ENCODE measurements around the gene OGFOD3.
A peak's percentile ranks its signal among the peaks of the same experiment; 100 is the strongest.
"Not testable (repeated sequence)": the region's sequence is repeated elsewhere in the genome, so short reads cannot be mapped to it uniquely, and the experiment has no call there.

Gene OGFOD3

DNA sequence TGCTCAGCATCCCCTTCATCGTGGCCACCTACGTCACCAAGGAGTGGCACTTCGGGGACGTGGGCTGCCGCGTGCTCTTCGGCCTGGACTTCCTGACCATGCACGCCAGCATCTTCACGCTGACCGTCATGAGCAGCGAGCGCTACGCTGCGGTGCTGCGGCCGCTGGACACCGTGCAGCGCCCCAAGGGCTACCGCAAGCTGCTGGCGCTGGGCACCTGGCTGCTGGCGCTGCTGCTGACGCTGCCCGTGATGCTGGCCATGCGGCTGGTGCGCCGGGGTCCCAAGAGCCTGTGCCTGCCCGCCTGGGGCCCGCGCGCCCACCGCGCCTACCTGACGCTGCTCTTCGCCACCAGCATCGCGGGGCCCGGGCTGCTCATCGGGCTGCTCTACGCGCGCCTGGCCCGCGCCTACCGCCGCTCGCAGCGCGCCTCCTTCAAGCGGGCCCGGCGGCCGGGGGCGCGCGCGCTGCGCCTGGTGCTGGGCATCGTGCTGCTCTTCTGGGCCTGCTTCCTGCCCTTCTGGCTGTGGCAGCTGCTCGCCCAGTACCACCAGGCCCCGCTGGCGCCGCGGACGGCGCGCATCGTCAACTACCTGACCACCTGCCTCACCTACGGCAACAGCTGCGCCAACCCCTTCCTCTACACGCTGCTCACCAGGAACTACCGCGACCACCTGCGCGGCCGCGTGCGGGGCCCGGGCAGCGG is 43.6 kb downstream of the OGFOD3 start:
- Histone ChIP-seq H3K4me1 (ENCODE audit: control insufficient read depth, insufficient read depth, low read length, poor library complexity, severe bottlenecking) (peaks cover 9% of the 10 kb centered on the region), H3K4me3 (ENCODE audit: insufficient read depth, low read depth, low read length, poor library complexity, severe bottlenecking) (no peak overlapping the region), H3K27me3 (replicated peaks; ENCODE audit: control insufficient read depth, insufficient read depth, low read length, poor library complexity, severe bottlenecking) (peaks cover 26% of the 10 kb centered on the region), H3K27ac (ENCODE audit: insufficient read depth, low read length, poor library complexity, severe bottlenecking) (no peak overlapping the region), H3K36me3 (ENCODE audit: control insufficient read depth, insufficient read depth, low read length) (no peaks in the 10 kb centered on the region), H3K9me3 (ENCODE audit: control insufficient read depth, low read length) (no peaks in the 10 kb centered on the region)
- no peak for DNase-seq

GRCh38 chr17:82373731-82374625 is 44.4 kb downstream of the OGFOD3 start:
- H3K4me1 ChIP-seq (ENCODE audit: control insufficient read depth, insufficient read depth, low read length, poor library complexity, severe bottlenecking) = peaks cover 9% of the 10 kb centered on the region
- H3K27ac ChIP-seq (ENCODE audit: insufficient read depth, low read length, poor library complexity, severe bottlenecking) = no peak overlapping the region
- H3K4me3 ChIP-seq (ENCODE audit: insufficient read depth, low read depth, low read length, poor library complexity, severe bottlenecking) = no peak overlapping the region
- H3K36me3 ChIP-seq (ENCODE audit: control insufficient read depth, insufficient read depth, low read length) = no peaks in the 10 kb centered on the region
- H3K9me3 ChIP-seq (ENCODE audit: control insufficient read depth, low read length) = no peaks in the 10 kb centered on the region
- peaks cover 26% of the 10 kb centered on the region for H3K27me3 ChIP-seq (replicated peaks; ENCODE audit: control insufficient read depth, insufficient read depth, low read length, poor library complexity, severe bottlenecking)
- no peak for DNase-seq

DNA sequence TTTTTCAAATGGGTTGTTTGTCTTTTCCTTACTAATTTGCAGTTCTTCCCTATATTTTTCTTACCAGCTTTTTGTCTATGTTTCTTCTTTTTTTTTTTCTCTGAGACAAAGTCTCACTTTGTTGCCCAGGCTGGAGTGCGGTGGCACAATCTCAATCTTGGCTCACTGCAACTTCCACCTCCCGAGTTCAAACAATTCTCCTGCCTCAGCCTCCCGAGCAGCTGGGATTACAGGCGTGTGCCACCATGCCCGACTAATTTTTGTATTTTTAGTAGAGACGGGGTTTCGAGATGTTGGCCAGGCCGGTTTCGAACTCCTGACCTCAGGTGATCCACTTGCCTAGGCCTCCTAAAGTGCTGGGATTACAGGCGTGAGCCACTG is 45.3 kb downstream of the OGFOD3 start:
- DNase-seq; H3K9me3 ChIP-seq (ENCODE audit: control insufficient read depth, low read length); H3K27ac ChIP-seq (ENCODE audit: insufficient read depth, low read length, poor library complexity, severe bottlenecking); H3K4me1 ChIP-seq (ENCODE audit: control insufficient read depth, insufficient read depth, low read length, poor library complexity, severe bottlenecking); H3K4me3 ChIP-seq (ENCODE audit: insufficient read depth, low read depth, low read length, poor library complexity, severe bottlenecking); H3K36me3 ChIP-seq (ENCODE audit: control insufficient read depth, insufficient read depth, low read length): not testable (repeated sequence)
- peaks cover 30% of the 10 kb centered on the region for H3K27me3 ChIP-seq (replicated peaks; ENCODE audit: control insufficient read depth, insufficient read depth, low read length, poor library complexity, severe bottlenecking)

DNA sequence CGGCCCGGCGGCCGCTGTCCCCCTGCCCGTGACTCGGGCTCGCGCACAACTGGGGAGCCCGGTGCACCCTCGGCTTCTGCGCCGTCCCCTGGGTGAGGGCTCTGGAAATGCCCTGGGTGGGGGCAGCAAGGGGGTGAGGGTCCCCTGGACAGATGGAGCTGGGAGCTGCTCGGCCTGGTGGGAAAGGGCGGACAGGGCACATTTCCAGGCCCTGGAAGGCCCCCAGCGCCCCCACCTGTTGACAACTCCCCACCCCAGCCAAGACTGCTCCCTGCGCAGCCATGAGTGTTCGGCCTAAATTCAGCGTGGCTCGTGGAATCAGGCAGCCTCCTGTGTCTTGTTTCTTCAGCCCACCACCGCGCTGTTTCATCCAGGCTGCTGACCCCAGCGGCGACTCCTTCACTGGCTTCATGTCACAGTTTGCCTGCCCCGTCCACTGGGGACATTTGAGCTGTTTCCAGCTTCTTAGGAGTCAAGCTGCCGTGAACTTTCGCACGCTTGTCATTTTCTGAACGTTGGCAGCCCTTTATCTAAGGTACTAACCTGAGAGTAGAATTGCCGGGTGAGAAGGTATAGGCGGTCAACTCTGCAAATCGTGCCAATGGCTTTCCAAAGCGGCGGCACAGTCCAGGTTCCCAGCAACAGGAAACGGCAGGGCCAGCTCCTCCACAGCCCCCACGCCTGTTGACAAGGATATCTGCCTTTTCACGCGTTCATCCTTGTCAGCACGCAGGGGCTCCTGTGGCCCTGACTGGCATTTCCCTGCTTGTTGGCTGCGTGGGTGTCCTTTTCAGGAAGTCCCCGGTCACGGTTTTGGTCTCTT is 45.9 kb downstream of the OGFOD3 start:
- Histone ChIP-seq H3K4me3 (ENCODE audit: insufficient read depth, low read depth, low read length, poor library complexity, severe bottlenecking) (no peak overlapping the region), H3K36me3 (ENCODE audit: control insufficient read depth, insufficient read depth, low read length) (no peaks in the 10 kb centered on the region), H3K4me1 (ENCODE audit: control insufficient read depth, insufficient read depth, low read length, poor library complexity, severe bottlenecking) (peaks cover 9% of the 10 kb centered on the region), H3K27ac (ENCODE audit: insufficient read depth, low read length, poor library complexity, severe bottlenecking) (no peak overlapping the region), H3K27me3 (replicated peaks; ENCODE audit: control insufficient read depth, insufficient read depth, low read length, poor library complexity, severe bottlenecking) (peaks cover 30% of the 10 kb centered on the region), H3K9me3 (ENCODE audit: control insufficient read depth, low read length) (no peaks in the 10 kb centered on the region)
- no peak for DNase-seq

GRCh38 chr17:82371333-82372248 is 46.8 kb downstream of the OGFOD3 start, which contains the start of gene UTS2R:
TSS of gene UTS2R (plus strand) at chr17:82371765. CDS start at chr17:82374325, 2,560 bp downstream.
- no peak for DNase-seq
- Histone ChIP-seq H3K36me3 (ENCODE audit: control insufficient read depth, insufficient read depth, low read length) (no peaks in the 10 kb centered on the region), H3K9me3 (ENCODE audit: control insufficient read depth, low read length) (no peaks in the 10 kb centered on the region), H3K4me3 (ENCODE audit: insufficient read depth, low read depth, low read length, poor library complexity, severe bottlenecking) (peak within 1 kb of the TSS; percentile 51), H3K27me3 (replicated peaks; ENCODE audit: control insufficient read depth, insufficient read depth, low read length, poor library complexity, severe bottlenecking) (peaks cover 30% of the 10 kb centered on the region), H3K27ac (ENCODE audit: insufficient read depth, low read length, poor library complexity, severe bottlenecking) (no peak within 1 kb of the TSS), H3K4me1 (ENCODE audit: control insufficient read depth, insufficient read depth, low read length, poor library complexity, severe bottlenecking) (peaks cover 9% of the 10 kb centered on the region)

- Histone ChIP-seq H3K27ac (ENCODE audit: insufficient read depth, low read length, poor library complexity, severe bottlenecking) (no peak overlapping the region), H3K4me1 (ENCODE audit: control insufficient read depth, insufficient read depth, low read length, poor library complexity, severe bottlenecking) (peaks cover 9% of the 10 kb centered on the region), H3K27me3 (replicated peaks; ENCODE audit: control insufficient read depth, insufficient read depth, low read length, poor library complexity, severe bottlenecking) (peaks cover 30% of the 10 kb centered on the region), H3K36me3 (ENCODE audit: control insufficient read depth, insufficient read depth, low read length) (no peaks in the 10 kb centered on the region), H3K4me3 (ENCODE audit: insufficient read depth, low read depth, low read length, poor library complexity, severe bottlenecking) (peak overlapping the region; percentile 51), H3K9me3 (ENCODE audit: control insufficient read depth, low read length) (no peaks in the 10 kb centered on the region)
- DNase-seq = no peak
These were observed 47.7 kb downstream of the OGFOD3 start for GRCh38 chr17:82370471-82371332.

DNA sequence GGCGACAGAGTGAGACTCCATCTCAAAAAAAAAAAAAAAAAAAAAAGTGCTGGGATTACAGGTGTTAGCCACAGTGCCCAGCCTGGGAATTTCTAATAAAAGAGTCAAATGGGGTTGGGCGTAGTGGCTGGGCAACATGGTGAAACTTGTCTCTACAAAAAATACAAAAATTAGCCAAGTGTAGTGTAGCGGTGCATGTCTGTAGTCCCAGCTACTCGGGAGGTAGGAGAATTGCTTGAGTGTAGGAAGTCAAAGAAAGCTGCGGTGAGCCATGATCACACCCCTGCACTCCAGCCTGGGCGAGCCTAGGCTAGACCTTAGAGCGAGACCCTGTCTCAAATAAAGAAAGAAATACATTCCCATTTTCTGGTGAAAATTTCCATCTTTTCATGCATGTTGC is 49.2 kb downstream of the OGFOD3 start:
- DNase-seq = no peak
- Histone ChIP-seq H3K27me3 (replicated peaks; ENCODE audit: control insufficient read depth, insufficient read depth, low read length, poor library complexity, severe bottlenecking) (peaks cover 30% of the 10 kb centered on the region), H3K4me1 (ENCODE audit: control insufficient read depth, insufficient read depth, low read length, poor library complexity, severe bottlenecking) (peaks cover 9% of the 10 kb centered on the region), H3K9me3 (ENCODE audit: control insufficient read depth, low read length) (no peaks in the 10 kb centered on the region), H3K4me3 (ENCODE audit: insufficient read depth, low read depth, low read length, poor library complexity, severe bottlenecking) (no peak overlapping the region), H3K36me3 (ENCODE audit: control insufficient read depth, insufficient read depth, low read length) (no peaks in the 10 kb centered on the region), H3K27ac (ENCODE audit: insufficient read depth, low read length, poor library complexity, severe bottlenecking) (no peak overlapping the region)

- Histone ChIP-seq H3K27me3 (replicated peaks; ENCODE audit: control insufficient read depth, insufficient read depth, low read length, poor library complexity, severe bottlenecking) (peaks cover 30% of the 10 kb centered on the region), H3K36me3 (ENCODE audit: control insufficient read depth, insufficient read depth, low read length) (no peaks in the 10 kb centered on the region), H3K4me1 (ENCODE audit: control insufficient read depth, insufficient read depth, low read length, poor library complexity, severe bottlenecking) (peaks cover 9% of the 10 kb centered on the region), H3K9me3 (ENCODE audit: control insufficient read depth, low read length) (no peaks in the 10 kb centered on the region), H3K4me3 (ENCODE audit: insufficient read depth, low read depth, low read length, poor library complexity, severe bottlenecking) (no peak overlapping the region), H3K27ac (ENCODE audit: insufficient read depth, low read length, poor library complexity, severe bottlenecking) (no peak overlapping the region)
- DNase-seq = no peak
These were observed 50.5 kb downstream of the OGFOD3 start for GRCh38 chr17:82367724-82368524.
